Left colon (tissue), 2 donors: ENCODE data around the gene PRPF40B. TPM values are rescaled to one million over a fixed set of nuclear protein-coding genes. Genes with fewer than 3 reads are reported as not detected.

ENCODE experiments used
- total RNA-seq, 2 donors: library from RNA; stranded (reverse); fragmentation: NEBNext Ultra II Directional; extraction: Animal tissue kit (Norgen Biotek cat#: 25700); gene quantifications; one replicate each; pipeline ENCODE4 v1.2.1, GENCODE V29; 2021
- donor health status: DM: no; HTN: no; CAD: no.
- donor health status: DM: yes; HTN: yes; CAD: no.

PRPF40B gene
- total RNA-seq, 2 donors from 2014 or later: 12.6 to 13.6 TPM

Other genes with a start within 250 kb of the PRPF40B start
- gene KCNH3, start 84.5 kb upstream of the PRPF40B start, total RNA-seq: under 1 TPM in 1 of 2 donors, not detected in 1; 0.14 TPM
- 10 to 100 TPM; 62.3 to 66.1 TPM for gene MCRS1, start 55.4 kb upstream of the PRPF40B start, total RNA-seq
- gene FAM186B, start 17.9 kb upstream of the PRPF40B start, total RNA-seq: under 1 TPM; 0.25 to 0.31 TPM
- gene FMNL3, start 83.8 kb downstream of the PRPF40B start, total RNA-seq: 1 to 10 TPM; 2.9 to 8.0 TPM
- 100 to 1,000 TPM; 880 to 918 TPM for gene TMBIM6, start 118.0 kb downstream of the PRPF40B start, total RNA-seq
- gene NCKAP5L, start 204.9 kb downstream of the PRPF40B start, total RNA-seq: 1 to 10 TPM; 3.7 to 4.8 TPM
- 1 to 10 TPM; 2.7 to 4.7 TPM for gene BCDIN3D, start 219.5 kb downstream of the PRPF40B start, total RNA-seq